Measurements from ENCODE around the gene TECPR1. TPM values are rescaled to one million over a fixed set of nuclear protein-coding genes. Genes with fewer than 3 reads are reported as not detected.

TECPR1 gene
- total and polyA plus RNA-seq, 2 experiments from 2014 or later = 19.2 to 24.4 TPM

GRCh38 chr7:98285157-98286092 lies 33.4 kb upstream of the TECPR1 start:
- no peaks in the 10 kb centered on the region for H3K36me3 ChIP-seq
- H3K27me3 ChIP-seq = no peaks in the 10 kb centered on the region
- H3K9me3 ChIP-seq (ENCODE audit: low read depth) = no peaks in the 10 kb centered on the region
- no peak for DNase-seq (ENCODE audit: low read depth in 1 of 2, low spot score in 1 of 2)
- H3K4me3 ChIP-seq = no peak overlapping the region
- peaks cover 39% of the 10 kb centered on the region for H3K4me1 ChIP-seq (ENCODE audit: low read depth)
- peak overlapping the region; percentile 75 for H3K27ac ChIP-seq
- TF ChIP-seq, protein P1, sequence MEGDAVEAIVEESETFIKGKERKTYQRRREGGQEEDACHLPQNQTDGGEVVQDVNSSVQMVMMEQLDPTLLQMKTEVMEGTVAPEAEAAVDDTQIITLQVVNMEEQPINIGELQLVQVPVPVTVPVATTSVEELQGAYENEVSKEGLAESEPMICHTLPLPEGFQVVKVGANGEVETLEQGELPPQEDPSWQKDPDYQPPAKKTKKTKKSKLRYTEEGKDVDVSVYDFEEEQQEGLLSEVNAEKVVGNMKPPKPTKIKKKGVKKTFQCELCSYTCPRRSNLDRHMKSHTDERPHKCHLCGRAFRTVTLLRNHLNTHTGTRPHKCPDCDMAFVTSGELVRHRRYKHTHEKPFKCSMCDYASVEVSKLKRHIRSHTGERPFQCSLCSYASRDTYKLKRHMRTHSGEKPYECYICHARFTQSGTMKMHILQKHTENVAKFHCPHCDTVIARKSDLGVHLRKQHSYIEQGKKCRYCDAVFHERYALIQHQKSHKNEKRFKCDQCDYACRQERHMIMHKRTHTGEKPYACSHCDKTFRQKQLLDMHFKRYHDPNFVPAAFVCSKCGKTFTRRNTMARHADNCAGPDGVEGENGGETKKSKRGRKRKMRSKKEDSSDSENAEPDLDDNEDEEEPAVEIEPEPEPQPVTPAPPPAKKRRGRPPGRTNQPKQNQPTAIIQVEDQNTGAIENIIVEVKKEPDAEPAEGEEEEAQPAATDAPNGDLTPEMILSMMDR (IDR thresholded peaks at IDR 0.05; ENCODE audit: low read depth, low read length) = no peak

DNA sequence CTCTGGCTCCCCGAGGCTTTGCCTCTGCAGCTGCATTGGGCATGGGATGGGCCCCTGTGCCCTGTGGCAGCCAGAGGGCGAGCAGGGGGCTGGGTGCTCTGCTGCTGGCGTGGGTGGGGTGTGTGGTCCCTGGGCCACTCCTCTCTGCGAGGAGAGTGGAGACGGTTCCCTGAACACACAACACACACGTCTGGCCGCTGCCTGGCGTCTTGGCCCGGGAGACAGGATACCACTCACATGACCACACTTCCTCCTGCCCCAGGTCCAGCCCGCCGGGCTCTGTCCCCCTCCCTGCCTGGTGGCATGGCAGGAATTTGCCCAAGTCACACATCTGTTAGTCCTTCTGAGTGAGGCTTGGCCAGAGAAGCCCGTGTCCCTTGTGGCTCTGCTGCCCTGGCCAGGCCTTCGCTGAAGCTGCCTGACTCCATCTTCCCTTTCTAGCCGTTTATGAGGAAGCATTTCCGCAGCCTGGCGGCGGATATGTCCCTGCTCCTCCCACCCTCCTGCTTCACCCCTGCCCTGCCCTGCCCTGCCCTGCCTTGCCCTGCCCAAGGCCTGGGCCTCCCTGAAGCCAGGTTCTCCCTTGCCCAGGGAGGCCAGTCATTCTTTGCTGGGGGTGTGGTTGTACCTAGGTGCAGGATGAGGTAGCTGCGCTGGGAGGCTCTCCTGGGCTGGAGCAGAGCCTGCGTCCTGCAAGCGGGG lies 32.5 kb upstream of the TECPR1 start:
- peaks cover 35% of the 10 kb centered on the region for H3K4me1 ChIP-seq (ENCODE audit: low read depth)
- peak in 1 of 2 donors; percentile 71 for DNase-seq (ENCODE audit: low read depth in 1 of 2, low spot score in 1 of 2)
- TF ChIP-seq, protein P1 (IDR thresholded peaks at IDR 0.05; ENCODE audit: low read depth, low read length) = no peak
- no peaks in the 10 kb centered on the region for H3K36me3 ChIP-seq
- H3K9me3 ChIP-seq (ENCODE audit: low read depth) = no peaks in the 10 kb centered on the region
- no peak overlapping the region for H3K4me3 ChIP-seq
- H3K27me3 ChIP-seq = no peaks in the 10 kb centered on the region
- H3K27ac ChIP-seq = peak overlapping the region; percentile 11

GRCh38 chr7:98283887-98284222 lies 31.8 kb upstream of the TECPR1 start:
- H3K9me3 ChIP-seq (ENCODE audit: low read depth) = no peaks in the 10 kb centered on the region
- no peaks in the 10 kb centered on the region for H3K27me3 ChIP-seq
- H3K4me3 ChIP-seq = no peak overlapping the region
- H3K36me3 ChIP-seq = no peaks in the 10 kb centered on the region
- TF ChIP-seq, protein P1 (IDR thresholded peaks at IDR 0.05; ENCODE audit: low read depth, low read length) = no peak
- DNase-seq (ENCODE audit: low read depth in 1 of 2, low spot score in 1 of 2) = no peak
- H3K4me1 ChIP-seq (ENCODE audit: low read depth) = peaks cover 29% of the 10 kb centered on the region
- no peak overlapping the region for H3K27ac ChIP-seq

GRCh38 chr7:98283127-98283886 lies 31.3 kb upstream of the TECPR1 start:
- H3K4me3 ChIP-seq = no peak overlapping the region
- H3K4me1 ChIP-seq (ENCODE audit: low read depth) = peaks cover 29% of the 10 kb centered on the region
- H3K9me3 ChIP-seq (ENCODE audit: low read depth) = no peaks in the 10 kb centered on the region
- DNase-seq (ENCODE audit: low read depth in 1 of 2, low spot score in 1 of 2) = peak in 1 of 2 donors; percentile 66
- H3K27me3 ChIP-seq = no peaks in the 10 kb centered on the region
- no peak overlapping the region for H3K27ac ChIP-seq
- H3K36me3 ChIP-seq = no peaks in the 10 kb centered on the region
- TF ChIP-seq, protein P1 (IDR thresholded peaks at IDR 0.05; ENCODE audit: low read depth, low read length) = no peak

GRCh38 chr7:98282703-98283102 lies 30.7 kb upstream of the TECPR1 start:
- peak overlapping the region; percentile 100 for H3K4me3 ChIP-seq
- no peaks in the 10 kb centered on the region for H3K36me3 ChIP-seq
- no peaks in the 10 kb centered on the region for H3K27me3 ChIP-seq
- TF ChIP-seq, protein P1 (IDR thresholded peaks at IDR 0.05; ENCODE audit: low read depth, low read length) = no peak
- no peaks in the 10 kb centered on the region for H3K9me3 ChIP-seq (ENCODE audit: low read depth)
- H3K4me1 ChIP-seq (ENCODE audit: low read depth) = peaks cover 29% of the 10 kb centered on the region
- DNase-seq (ENCODE audit: low read depth in 1 of 2, low spot score in 1 of 2) = no peak
- no peak overlapping the region for H3K27ac ChIP-seq
